GM19351 (cell line): Measurements from ENCODE around the gene FAT1.
"Not testable (repeated sequence)": the region's sequence is repeated elsewhere in the genome, so short reads cannot be mapped to it uniquely, and the experiment has no call there.

Source experiments
- ATAC-seq: cut with Tn5 transposase; IDR thresholded peaks from one replicate; pipeline ENCODE4 v1.9.1; 2021; ENCODE audit warnings: mild to moderate bottlenecking, moderate library complexity; ENCODE audit not compliant: unreplicated experiment

FAT1 gene

GRCh38 chr4:186723292-186724057 lies at the start of gene FAT1:
TSS of gene FAT1 (minus strand) at chr4:186723856. CDS start at chr4:186709827, 14,029 bp downstream.
- ATAC-seq = no peak

- no peak for ATAC-seq
These were observed 49.4 kb upstream of the FAT1 start for GRCh38 chr4:186772936-186773487.

- ATAC-seq = no peak
These were observed 48.0 kb upstream of the FAT1 start for GRCh38 chr4:186771624-186772023.

GRCh38 chr4:186770481-186771175 lies 47.0 kb upstream of the FAT1 start:
- ATAC-seq = no peak

GRCh38 chr4:186767794-186768193 lies 44.1 kb upstream of the FAT1 start:
- no peak for ATAC-seq

- ATAC-seq = no peak
These were observed 42.3 kb upstream of the FAT1 start for GRCh38 chr4:186765673-186766546.

GRCh38 chr4:186765138-186765537 lies 41.5 kb upstream of the FAT1 start:
- ATAC-seq = no peak

GRCh38 chr4:186764457-186764856 lies 40.8 kb upstream of the FAT1 start:
- ATAC-seq = no peak

- no peak for ATAC-seq
These were observed 39.2 kb upstream of the FAT1 start for GRCh38 chr4:186762865-186763264.

- ATAC-seq = no peak
These were observed 38.7 kb upstream of the FAT1 start for GRCh38 chr4:186762361-186762760.

- ATAC-seq = not testable (repeated sequence)
These were observed 38.3 kb upstream of the FAT1 start for GRCh38 chr4:186761956-186762355.

GRCh38 chr4:186761393-186761792 lies 37.7 kb upstream of the FAT1 start:
- ATAC-seq = no peak

GRCh38 chr4:186760576-186760975 lies 36.9 kb upstream of the FAT1 start:
- ATAC-seq = no peak

GRCh38 chr4:186759990-186760389 lies 36.3 kb upstream of the FAT1 start:
- no peak for ATAC-seq

GRCh38 chr4:186758929-186759682 lies 35.5 kb upstream of the FAT1 start:
- ATAC-seq = no peak

- no peak for ATAC-seq
These were observed 34.2 kb upstream of the FAT1 start for GRCh38 chr4:186757696-186758355.

GRCh38 chr4:186756550-186756949 lies 32.9 kb upstream of the FAT1 start:
- ATAC-seq = not testable (repeated sequence)

GRCh38 chr4:186755550-186756519 lies 32.2 kb upstream of the FAT1 start:
- no peak for ATAC-seq

- no peak for ATAC-seq
These were observed 31.3 kb upstream of the FAT1 start for GRCh38 chr4:186754976-186755375.
